ENCODE data around the gene RAPGEF2. TPM values are rescaled to one million over a fixed set of nuclear protein-coding genes. Genes with fewer than 3 reads are reported as not detected.

RAPGEF2 gene
- total RNA-seq, 1 experiment from 2014 or later, result 23.8 TPM

DNA sequence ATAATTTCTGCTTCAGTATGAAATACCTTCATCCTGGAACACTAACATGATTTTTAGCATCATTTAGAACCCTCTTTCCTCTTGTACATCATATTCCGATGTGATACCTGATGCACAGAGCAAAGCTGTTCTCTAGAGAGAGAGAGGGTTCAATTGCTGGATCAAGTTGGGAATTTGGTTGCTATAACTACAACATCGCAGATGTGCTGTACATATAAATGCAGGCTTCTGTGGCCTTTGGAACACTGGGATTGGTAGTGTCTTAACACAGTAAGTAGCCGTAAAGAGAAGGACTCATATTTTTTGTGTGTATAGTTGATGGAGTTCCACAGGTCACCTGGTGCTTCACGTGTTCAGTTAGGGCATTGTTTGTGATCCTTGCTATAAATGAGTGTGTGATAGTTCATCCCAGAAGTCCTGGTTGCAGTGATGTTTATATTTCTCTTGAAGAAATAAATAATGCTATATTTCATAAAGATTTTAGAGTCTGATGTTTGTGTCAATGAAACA is 119.2 kb downstream of the RAPGEF2 start:
- Mint-ChIP-seq H3K36me3 (ENCODE audit: insufficient read depth, unreplicated experiment) (no peaks in the 10 kb centered on the region), H3K27me3 (ENCODE audit: unreplicated experiment) (no peaks in the 10 kb centered on the region), H3K4me3 (ENCODE audit: low read depth, unreplicated experiment) (no peak overlapping the region), H3K9me3 (ENCODE audit: low read depth, unreplicated experiment) (no peaks in the 10 kb centered on the region), H3K4me1 (ENCODE audit: low read depth, unreplicated experiment) (peaks cover 7% of the 10 kb centered on the region), H3K27ac (ENCODE audit: unreplicated experiment) (no peak overlapping the region)
- TF ChIP-seq, protein P1, sequence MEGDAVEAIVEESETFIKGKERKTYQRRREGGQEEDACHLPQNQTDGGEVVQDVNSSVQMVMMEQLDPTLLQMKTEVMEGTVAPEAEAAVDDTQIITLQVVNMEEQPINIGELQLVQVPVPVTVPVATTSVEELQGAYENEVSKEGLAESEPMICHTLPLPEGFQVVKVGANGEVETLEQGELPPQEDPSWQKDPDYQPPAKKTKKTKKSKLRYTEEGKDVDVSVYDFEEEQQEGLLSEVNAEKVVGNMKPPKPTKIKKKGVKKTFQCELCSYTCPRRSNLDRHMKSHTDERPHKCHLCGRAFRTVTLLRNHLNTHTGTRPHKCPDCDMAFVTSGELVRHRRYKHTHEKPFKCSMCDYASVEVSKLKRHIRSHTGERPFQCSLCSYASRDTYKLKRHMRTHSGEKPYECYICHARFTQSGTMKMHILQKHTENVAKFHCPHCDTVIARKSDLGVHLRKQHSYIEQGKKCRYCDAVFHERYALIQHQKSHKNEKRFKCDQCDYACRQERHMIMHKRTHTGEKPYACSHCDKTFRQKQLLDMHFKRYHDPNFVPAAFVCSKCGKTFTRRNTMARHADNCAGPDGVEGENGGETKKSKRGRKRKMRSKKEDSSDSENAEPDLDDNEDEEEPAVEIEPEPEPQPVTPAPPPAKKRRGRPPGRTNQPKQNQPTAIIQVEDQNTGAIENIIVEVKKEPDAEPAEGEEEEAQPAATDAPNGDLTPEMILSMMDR (IDR thresholded peaks at IDR 0.05; ENCODE audit: unreplicated experiment), result no peak
- no TSS peak for BruUV-seq (replicated peaks)
- CTCF ChIA-PET, result no interaction called here
- intact Hi-C loops (cut with micrococcal nuclease; ENCODE audit: unreplicated experiment), result no loop called here
- DNase-seq, result no peak

DNA sequence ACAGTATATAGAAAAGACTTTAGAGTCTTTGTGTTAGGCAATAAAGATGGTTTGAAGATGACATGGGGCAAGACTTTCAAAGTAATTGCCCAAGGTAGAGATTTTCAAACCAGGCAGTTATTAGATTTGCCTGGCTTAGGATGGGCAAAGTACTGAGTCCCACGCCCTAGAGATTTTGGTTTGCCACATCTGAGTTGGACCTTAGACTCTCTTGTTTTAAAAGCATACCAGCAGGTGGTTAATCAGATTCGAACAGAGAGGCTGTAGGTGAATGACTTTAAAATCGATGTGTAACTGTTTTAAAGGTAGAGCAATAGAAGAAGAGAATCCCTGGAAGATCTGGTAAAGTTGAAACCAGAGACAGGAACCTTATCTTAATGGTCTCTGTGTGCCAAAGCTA is 121.5 kb downstream of the RAPGEF2 start:
- CTCF ChIA-PET, result no interaction called here
- DNase-seq, result no peak
- no peaks in the 10 kb centered on the region for H3K27me3 Mint-ChIP-seq (ENCODE audit: unreplicated experiment)
- no TSS peak for BruUV-seq (replicated peaks)
- intact Hi-C loops (cut with micrococcal nuclease; ENCODE audit: unreplicated experiment), result no loop called here
- peak overlapping the region; percentile 2 for H3K27ac Mint-ChIP-seq (ENCODE audit: unreplicated experiment)
- no peaks in the 10 kb centered on the region for H3K9me3 Mint-ChIP-seq (ENCODE audit: low read depth, unreplicated experiment)
- H3K36me3 Mint-ChIP-seq (ENCODE audit: insufficient read depth, unreplicated experiment), result peaks cover 6% of the 10 kb centered on the region
- H3K4me3 Mint-ChIP-seq (ENCODE audit: low read depth, unreplicated experiment), result no peak overlapping the region
- TF ChIP-seq, protein P1 (IDR thresholded peaks at IDR 0.05; ENCODE audit: unreplicated experiment), result no peak
- peaks cover 19% of the 10 kb centered on the region for H3K4me1 Mint-ChIP-seq (ENCODE audit: low read depth, unreplicated experiment)

DNA sequence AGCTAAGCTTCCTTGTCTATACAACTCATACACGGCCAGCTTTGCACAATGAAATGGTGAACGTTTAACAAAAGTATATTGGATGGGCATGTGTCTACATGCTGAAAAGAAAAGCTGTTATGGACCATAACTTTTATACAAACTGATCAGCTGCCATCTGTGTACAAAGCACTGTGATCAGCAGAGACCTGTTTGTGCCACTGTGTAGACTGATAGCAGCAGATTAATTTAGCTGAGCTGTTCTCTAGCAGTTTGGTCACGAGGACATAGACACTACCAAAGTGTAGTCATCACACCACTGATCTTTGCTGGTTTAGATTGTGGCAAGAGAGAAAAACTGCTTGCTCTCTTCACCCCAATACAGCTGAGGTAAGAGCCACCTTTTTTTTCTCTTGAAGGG is 124.5 kb downstream of the RAPGEF2 start:
- H3K27ac Mint-ChIP-seq (ENCODE audit: unreplicated experiment), result peak overlapping the region; percentile 73

DNA sequence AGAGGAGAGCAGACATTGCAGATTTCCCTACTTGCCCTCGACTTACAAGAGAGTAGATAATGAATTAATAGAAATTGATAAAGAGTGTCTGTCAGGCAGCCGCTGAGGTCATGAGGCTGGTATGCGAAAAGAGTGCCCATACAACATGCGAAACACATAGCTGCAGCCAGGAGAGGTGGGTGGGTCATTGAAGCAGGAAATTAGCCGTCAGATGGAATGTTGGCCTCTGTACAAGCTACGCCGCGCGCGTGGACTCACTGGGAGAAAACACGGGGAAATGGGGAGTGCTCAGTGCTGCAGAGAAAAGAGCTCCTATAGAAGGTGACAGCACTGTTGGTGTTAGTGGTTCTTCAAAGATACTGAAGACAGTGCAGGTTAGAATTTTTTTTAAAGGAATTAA is 125.1 kb downstream of the RAPGEF2 start:
- Mint-ChIP-seq H3K9me3 (ENCODE audit: low read depth, unreplicated experiment) (no peaks in the 10 kb centered on the region), H3K4me3 (ENCODE audit: low read depth, unreplicated experiment) (peak overlapping the region; percentile 67), H3K27me3 (ENCODE audit: unreplicated experiment) (no peaks in the 10 kb centered on the region), H3K27ac (ENCODE audit: unreplicated experiment) (peak overlapping the region; percentile 73), H3K4me1 (ENCODE audit: low read depth, unreplicated experiment) (peaks cover 19% of the 10 kb centered on the region), H3K36me3 (ENCODE audit: insufficient read depth, unreplicated experiment) (peaks cover 6% of the 10 kb centered on the region)
- no TSS peak for BruUV-seq (replicated peaks)
- TF ChIP-seq, protein P1 (IDR thresholded peaks at IDR 0.05; ENCODE audit: unreplicated experiment), result no peak
- peak; percentile 62 for DNase-seq
- intact Hi-C loops (cut with micrococcal nuclease; ENCODE audit: unreplicated experiment), result loop anchor here (5.0 kb wide), 1 partner anchor 69 kb away; no protein-coding TSS in a partner anchor
- CTCF ChIA-PET, result interaction anchor here (0.6 kb wide), 1 partner anchor 126 kb away, joined by 5 read pairs; no protein-coding TSS in a partner anchor

More for the DNA sequence above, 124.5 kb downstream of the RAPGEF2 start:
- no peak for DNase-seq
- peaks cover 6% of the 10 kb centered on the region for H3K36me3 Mint-ChIP-seq (ENCODE audit: insufficient read depth, unreplicated experiment)
- CTCF ChIA-PET, result no interaction called here
- TF ChIP-seq, protein P1 (IDR thresholded peaks at IDR 0.05; ENCODE audit: unreplicated experiment), result no peak
- no peaks in the 10 kb centered on the region for H3K9me3 Mint-ChIP-seq (ENCODE audit: low read depth, unreplicated experiment)
- H3K4me1 Mint-ChIP-seq (ENCODE audit: low read depth, unreplicated experiment), result peaks cover 19% of the 10 kb centered on the region
- BruUV-seq (replicated peaks), result no TSS peak
- intact Hi-C loops (cut with micrococcal nuclease; ENCODE audit: unreplicated experiment), result loop anchor here (5.0 kb wide), 1 partner anchor 70 kb away; no protein-coding TSS in a partner anchor
- peak overlapping the region; percentile 67 for H3K4me3 Mint-ChIP-seq (ENCODE audit: low read depth, unreplicated experiment)
- H3K27me3 Mint-ChIP-seq (ENCODE audit: unreplicated experiment), result no peaks in the 10 kb centered on the region
